Keratinocyte (primary cell): Measurements from ENCODE around the gene SMYD2. TPM values are rescaled to one million over a fixed set of nuclear protein-coding genes. Genes with fewer than 3 reads are reported as not detected.

Experiments
- DNase-seq: peaks from one replicate; pipeline ENCODE4 v3.0.0-alpha.2; 2011; ENCODE audit warnings: low read depth, missing footprints, low spot score
- FAIRE-seq: peaks from 2 replicates; lab custom pipeline; 2011; peaks lifted over from hg19 to GRCh38; lab: Jason Lieb, UNC
- H2AFZ ChIP-seq: 2 replicates; pipeline ENCODE4 v1.6.0; 2012; ENCODE audit warnings: low read length, control low read depth, inconsistent platforms; ENCODE audit not compliant: control insufficient read depth
- H3K27ac ChIP-seq: 2 replicates; pipeline ENCODE4 v1.5.1; 2011; ENCODE audit warnings: low read length; ENCODE audit not compliant: control insufficient read depth, insufficient read depth
- H3K27me3 ChIP-seq: 3 replicates; pipeline ENCODE4 v1.6.0; 2011; ENCODE audit warnings: low read length; ENCODE audit not compliant: control insufficient read depth, insufficient read depth; ENCODE audit errors: extremely low read depth
- H3K36me3 ChIP-seq, 2 experiments: 2 replicates in 1 of 2; 3 replicates in 1 of 2; pipeline ENCODE4 v1.5.1; 2011; ENCODE audit warnings: low read length in 2 of 2, mild to moderate bottlenecking in 1 of 2; ENCODE audit not compliant: control insufficient read depth in 2 of 2, insufficient read depth in 2 of 2; ENCODE audit errors: extremely low read depth in 1 of 2
- H3K4me1 ChIP-seq: 3 replicates; pipeline ENCODE4 v1.5.1; 2011; ENCODE audit warnings: low read length; ENCODE audit not compliant: control insufficient read depth, insufficient read depth; ENCODE audit errors: extremely low read depth
- H3K4me2 ChIP-seq: 3 replicates; pipeline ENCODE4 v1.6.0; 2011; ENCODE audit warnings: low read depth, low read length; ENCODE audit not compliant: control insufficient read depth, insufficient read depth; ENCODE audit errors: extremely low read depth
- H3K4me3 ChIP-seq, 3 experiments: fragments of 200-600 bp in 1 of 3; sonication (generic) in 1 of 3; 2 replicates in 2 of 3; 3 replicates in 1 of 3; pipeline ENCODE4 v1.5.1; 2011 to 2016; ENCODE audit warnings: low read length in 3 of 3, mild to moderate bottlenecking in 3 of 3, control low read depth in 2 of 3, inconsistent platforms in 1 of 3, low read depth in 1 of 3, mixed read lengths in 1 of 3, mixed run types in 1 of 3, moderate library complexity in 1 of 3; ENCODE audit not compliant: control insufficient read depth in 2 of 3, insufficient read depth in 2 of 3; ENCODE audit errors: extremely low read depth in 1 of 3
- H3K79me2 ChIP-seq: 2 replicates; pipeline ENCODE4 v1.6.0; 2012; ENCODE audit warnings: low read length; ENCODE audit not compliant: control insufficient read depth, insufficient read depth
- H3K9ac ChIP-seq: 3 replicates; pipeline ENCODE4 v1.6.0; 2011; ENCODE audit warnings: low read length; ENCODE audit not compliant: control insufficient read depth, insufficient read depth; ENCODE audit errors: extremely low read depth
- H3K9me1 ChIP-seq: 3 replicates; pipeline ENCODE4 v1.6.0; 2011; ENCODE audit warnings: low read length; ENCODE audit not compliant: control insufficient read depth, insufficient read depth; ENCODE audit errors: extremely low read depth
- H3K9me3 ChIP-seq: 2 replicates; pipeline ENCODE4 v1.5.1; 2012; ENCODE audit warnings: low read depth, low read length; ENCODE audit not compliant: control insufficient read depth
- H4K20me1 ChIP-seq: 3 replicates; pipeline ENCODE4 v1.6.0; 2011; ENCODE audit warnings: low read length; ENCODE audit not compliant: control insufficient read depth, insufficient read depth; ENCODE audit errors: extremely low read depth
- CTCF ChIP-seq, 3 experiments: IDR thresholded peaks in 1 of 3; conservative IDR thresholded peaks in 1 of 3; optimal IDR thresholded peaks in 1 of 3; 2 replicates in 2 of 3; 3 replicates in 1 of 3; pipeline versions ENCODE3 to v1.5.1; 2011; ENCODE audit warnings: low read length in 3 of 3, mild to moderate bottlenecking in 3 of 3, moderate library complexity in 2 of 3, control low read depth in 1 of 3, inconsistent platforms in 1 of 3; ENCODE audit not compliant: insufficient read depth in 2 of 3; ENCODE audit errors: extremely low read depth in 1 of 3
- EZH2 ChIP-seq: IDR thresholded peaks from one replicate; pipeline ENCODE4 v1.6.1; 2012; ENCODE audit warnings: inconsistent platforms, mild to moderate bottlenecking, low read length, moderate library complexity
- dilution Hi-C: fragments of 300-500 bp; cut with MboI; formaldehyde crosslinking; loops from one replicate; pipeline ENCODE4 v1.7.0; 2020; ENCODE audit warnings: low sequenced_read_pairs; ENCODE audit not compliant: extremely low pct_ligation_motif_present
- polyA plus RNA-seq, 5 experiments: library from polyadenylated mRNA; depleted of rRNA in 3 of 5; stranded (reverse) in 3 of 5; stranded (forward) in 1 of 5; unstranded in 1 of 5; fragments of >200 nt; gene quantifications; 1 replicate in 1 of 5; 2 replicates in 3 of 5; 3 replicates in 1 of 5; pipeline versions ENCODE4 v1.2.1 to v1.2.3, GENCODE V29; 2011 to 2012; ENCODE audit warnings: missing spikeins in 2 of 5, low read depth in 1 of 5, low replicate concordance in 1 of 5

The SMYD2 gene
- polyA plus RNA-seq, 1 donor (not counting 4 experiments of a cell fraction or from before 2014, with no cell fraction given) = 75.5 TPM

GRCh38 chr1:214332946-214333798 lies 52.2 kb downstream of the SMYD2 start:
- Histone ChIP-seq H2AFZ (no peak overlapping the region), H3K4me1 (peaks cover 41% of the 10 kb centered on the region), H3K36me3 (peaks cover 7 to 11% of the 10 kb centered on the region in 2 experiments), H3K27me3 (no peaks in the 10 kb centered on the region), H3K27ac (no peak overlapping the region), H3K4me2 (no peak overlapping the region), H4K20me1 (no peaks in the 10 kb centered on the region), H3K4me3 (no peak overlapping the region), H3K79me2 (no peaks in the 10 kb centered on the region), H3K9me3 (no peaks in the 10 kb centered on the region), H3K9ac (no peak overlapping the region), H3K9me1 (no peaks in the 10 kb centered on the region)
- no peak for FAIRE-seq
- dilution Hi-C loops = no loop called here
- TF ChIP-seq CTCF (optimal IDR thresholded peaks at IDR 0.05 in 1 of 3, IDR thresholded peaks at IDR 0.05 in 1 of 3, conservative IDR thresholded peaks at IDR 0.05 in 1 of 3; ENCODE audit: extremely low read depth in 1 of 3, insufficient read depth in 2 of 3, low read length in 3 of 3) (peak; percentile 79 to 90 (median 81)), EZH2 (no peak)
- no peak for DNase-seq

- Histone ChIP-seq H3K9ac (no peak overlapping the region), H3K9me3 (no peaks in the 10 kb centered on the region), H2AFZ (no peak overlapping the region), H3K9me1 (no peaks in the 10 kb centered on the region), H3K4me1 (peaks cover 23% of the 10 kb centered on the region), H3K4me2 (no peak overlapping the region), H3K27ac (no peak overlapping the region), H3K36me3 (peaks cover 7 to 9% of the 10 kb centered on the region in 2 experiments), H4K20me1 (no peaks in the 10 kb centered on the region), H3K27me3 (no peaks in the 10 kb centered on the region), H3K4me3 (no peak overlapping the region), H3K79me2 (no peaks in the 10 kb centered on the region)
- FAIRE-seq (no peak), DNase-seq (no peak)
- dilution Hi-C loops = no loop called here
- no peak for TF ChIP-seq EZH2
- no peak for TF ChIP-seq CTCF (optimal IDR thresholded peaks at IDR 0.05 in 1 of 3, IDR thresholded peaks at IDR 0.05 in 1 of 3, conservative IDR thresholded peaks at IDR 0.05 in 1 of 3; ENCODE audit: extremely low read depth in 1 of 3, insufficient read depth in 2 of 3, low read length in 3 of 3)
Observed at GRCh38 chr1:214335567-214335966, 54.6 kb downstream of the SMYD2 start.
